Measurements from ENCODE around the gene FOXD1. TPM values are rescaled to one million over a fixed set of nuclear protein-coding genes. Genes with fewer than 3 reads are reported as not detected.
A peak's percentile ranks its signal among the peaks of the same experiment; 100 is the strongest.

FOXD1 gene
- total and polyA plus RNA-seq, 2 of the 8 experiments (the other 6 are each of a cell fraction or from before 2014, with no cell fraction given): 0.11 to 1.1 TPM

DNA sequence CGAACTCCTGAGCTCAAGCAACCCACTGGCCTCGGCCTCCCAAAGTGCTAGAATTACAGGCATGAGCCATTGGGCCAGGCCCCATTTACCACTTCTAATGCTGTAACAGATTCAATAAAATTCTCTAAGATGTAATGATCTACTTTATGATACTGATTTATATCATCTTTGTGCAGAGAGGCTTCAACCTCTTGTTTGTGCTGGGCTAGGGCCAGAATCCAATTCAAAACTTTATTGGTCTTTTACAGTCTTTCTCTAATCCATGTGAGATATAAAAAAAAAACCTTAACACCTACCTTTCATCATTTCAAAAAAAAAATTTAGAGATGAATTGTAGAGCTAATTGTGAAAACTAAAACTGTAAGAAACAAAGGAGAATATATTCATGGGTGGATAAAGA, 41.5 kb upstream of the FOXD1 start:
- no peaks in the 10 kb centered on the region for H3K36me3 ChIP-seq (ENCODE audit: control insufficient read depth in 2 of 4, insufficient read depth in 4 of 4, low read length in 3 of 4)

More for the DNA sequence above, 41.5 kb upstream of the FOXD1 start:
- Histone ChIP-seq H3K4me3 (ENCODE audit: extremely low read depth in 1 of 4, insufficient read depth in 2 of 4, low read depth in 3 of 4, low read length in 4 of 4) (no peak overlapping the region), H4K8ac (ENCODE audit: extremely low read depth, insufficient read depth, low read length) (no peak overlapping the region), H3K9me3 (ENCODE audit: insufficient read depth in 2 of 2, low read depth in 1 of 2, low read length in 1 of 2) (no peaks in the 10 kb centered on the region), H4K5ac (ENCODE audit: insufficient read length, low read depth, low read length) (no peak overlapping the region), H3K79me2 (ENCODE audit: control insufficient read depth in 1 of 2, insufficient read depth in 2 of 2, low read length in 2 of 2) (no peaks in the 10 kb centered on the region), H3K4me1 (replicated peaks in 1 of 4; ENCODE audit: control insufficient read depth in 3 of 4, insufficient read depth in 4 of 4, low read length in 3 of 4) (peaks cover 11 to 19% (median 16%) of the 10 kb centered on the region in 4 experiments), H3K56ac (replicated peaks; ENCODE audit: insufficient read length, low read depth, low read length) (no peak overlapping the region), H2AFZ (ENCODE audit: low read length) (no peak overlapping the region), H3K18ac (ENCODE audit: extremely low read depth, low read length) (no peak overlapping the region; the same call in 1 of the 2 replicates), H3K9ac (replicated peaks in 1 of 4; ENCODE audit: extremely low read depth in 1 of 4, low read depth in 3 of 4, low read length in 3 of 4) (no peak overlapping the region), H2AK5ac (ENCODE audit: low read depth, low read length) (no peak overlapping the region), H3K4ac (replicated peaks; ENCODE audit: insufficient read length, low read depth, low read length) (no peak overlapping the region), H3K23me2 (ENCODE audit: low read depth, low read length) (peaks cover 2% of the 10 kb centered on the region; the same call in 1 of the 2 replicates), H3K27me3 (replicated peaks in 1 of 4; ENCODE audit: control insufficient read depth in 3 of 4, extremely low read depth in 1 of 4, insufficient read depth in 3 of 4, low read length in 3 of 4) (no peaks in the 10 kb centered on the region), H2BK20ac (ENCODE audit: low read length) (no peak overlapping the region), H3K27ac (ENCODE audit: low read depth, low read length) (no peak overlapping the region), H2BK15ac (ENCODE audit: low read length) (no peak overlapping the region), H3K23ac (ENCODE audit: insufficient read length) (no peak overlapping the region), H3K4me2 (ENCODE audit: insufficient read depth in 1 of 2, low read depth in 2 of 2, low read length in 2 of 2) (no peak overlapping the region), H2BK5ac (ENCODE audit: low read depth, low read length) (peak overlapping the region; percentile 37; the same call in 1 of the 2 replicates), H2BK120ac (replicated peaks; ENCODE audit: low read depth, low read length) (no peak overlapping the region), H4K20me1 (replicated peaks in 1 of 2; ENCODE audit: control insufficient read depth in 1 of 2, insufficient read depth in 2 of 2, low read length in 2 of 2) (no peaks in the 10 kb centered on the region), H2BK12ac (ENCODE audit: low read depth, low read length) (0 out of 2 replicates have a peak overlapping the region, but pooled peaks have one; percentile 71), H3K14ac (ENCODE audit: insufficient read length) (no peak overlapping the region), H4K91ac (replicated peaks; ENCODE audit: insufficient read length, low read length) (no peak overlapping the region), H3K79me1 (ENCODE audit: low read depth, low read length) (no peaks in the 10 kb centered on the region)
- ChIA-PET POLR2A (ENCODE audit: partially characterized antibody) (interaction anchor here (1.5 to 9.3 kb wide), 2 partner anchors 8 to 18 kb away, joined by 3 to 170 read pairs; partner anchors contain the start of gene BTF3), CTCF (ENCODE audit: partially characterized antibody) (interaction anchor here (2.0 to 5.3 kb wide), 2 partner anchors 29 to 36 kb away, joined by 11 to 38 read pairs; no protein-coding TSS in a partner anchor)
- DNase-seq (ENCODE audit: low read depth in 1 of 2, low spot score in 2 of 2): no peak
- no peak for FAIRE-seq
- WGBS, 2 experiments (ENCODE audit: extremely low coverage in 1 of 2, insufficient coverage in 1 of 2, insufficient read length in 1 of 2, insufficient replicate concordance in 2 of 2, low coverage in 1 of 2, low lambda C conversion rate in 2 of 2, missing lambda C conversion rate in 1 of 2): 94% methylated on average over 2 of the region's 2 CpGs; no CpG with 5 or more reads in 1 of the 2 experiments
- TF ChIP-seq KDM5A (IDR thresholded peaks at IDR 0.05; ENCODE audit: low read length): no peak
- TF ChIP-seq, protein P1, sequence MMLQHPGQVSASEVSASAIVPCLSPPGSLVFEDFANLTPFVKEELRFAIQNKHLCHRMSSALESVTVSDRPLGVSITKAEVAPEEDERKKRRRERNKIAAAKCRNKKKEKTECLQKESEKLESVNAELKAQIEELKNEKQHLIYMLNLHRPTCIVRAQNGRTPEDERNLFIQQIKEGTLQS (IDR thresholded peaks at IDR 0.05; ENCODE audit: insufficient read depth, low read depth, low read length): no peak
- no peak for TF ChIP-seq SRF (IDR thresholded peaks at IDR 0.05; ENCODE audit: low read depth, low read length)
- TF ChIP-seq, protein P2, sequence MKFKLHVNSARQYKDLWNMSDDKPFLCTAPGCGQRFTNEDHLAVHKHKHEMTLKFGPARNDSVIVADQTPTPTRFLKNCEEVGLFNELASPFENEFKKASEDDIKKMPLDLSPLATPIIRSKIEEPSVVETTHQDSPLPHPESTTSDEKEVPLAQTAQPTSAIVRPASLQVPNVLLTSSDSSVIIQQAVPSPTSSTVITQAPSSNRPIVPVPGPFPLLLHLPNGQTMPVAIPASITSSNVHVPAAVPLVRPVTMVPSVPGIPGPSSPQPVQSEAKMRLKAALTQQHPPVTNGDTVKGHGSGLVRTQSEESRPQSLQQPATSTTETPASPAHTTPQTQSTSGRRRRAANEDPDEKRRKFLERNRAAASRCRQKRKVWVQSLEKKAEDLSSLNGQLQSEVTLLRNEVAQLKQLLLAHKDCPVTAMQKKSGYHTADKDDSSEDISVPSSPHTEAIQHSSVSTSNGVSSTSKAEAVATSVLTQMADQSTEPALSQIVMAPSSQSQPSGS (IDR thresholded peaks at IDR 0.05; ENCODE audit: low read length): no peak
- TF ChIP-seq NANOG (IDR thresholded peaks at IDR 0.05; ENCODE audit: insufficient read depth, low read depth, low read length, poor library complexity, severe bottlenecking): no peak

Measured in H1 (cell line).